ENCODE results near the gene QTRT2.

The QTRT2 gene

GRCh38 chr3:114056130-114057010 lies at the start of gene QTRT2, which contains the start of gene CCDC191:
QTRT2 (plus strand) TSS chr3:114056737; CDS start chr3:114065258, 8,521 bp downstream.
CCDC191 (minus strand) TSS chr3:114056526; CDS start chr3:114056466, 60 bp downstream.
- peak; percentile 97 for DNase-seq (ENCODE audit: low read depth, low spot score)
- peak within 1 kb of the TSS; percentile 84 for H3K27ac ChIP-seq

- no peak for DNase-seq (ENCODE audit: low read depth, low spot score)
- H3K27ac ChIP-seq = no peak overlapping the region
These were observed 45.3 kb upstream of the QTRT2 start for GRCh38 chr3:114011059-114011797.

- DNase-seq (ENCODE audit: low read depth, low spot score) = no peak
- H3K27ac ChIP-seq = no peak overlapping the region
These were observed 42.3 kb upstream of the QTRT2 start for GRCh38 chr3:114014211-114014610.

GRCh38 chr3:114019486-114019885 lies 37.1 kb upstream of the QTRT2 start:
- no peak overlapping the region for H3K27ac ChIP-seq
- no peak for DNase-seq (ENCODE audit: low read depth, low spot score)

DNA sequence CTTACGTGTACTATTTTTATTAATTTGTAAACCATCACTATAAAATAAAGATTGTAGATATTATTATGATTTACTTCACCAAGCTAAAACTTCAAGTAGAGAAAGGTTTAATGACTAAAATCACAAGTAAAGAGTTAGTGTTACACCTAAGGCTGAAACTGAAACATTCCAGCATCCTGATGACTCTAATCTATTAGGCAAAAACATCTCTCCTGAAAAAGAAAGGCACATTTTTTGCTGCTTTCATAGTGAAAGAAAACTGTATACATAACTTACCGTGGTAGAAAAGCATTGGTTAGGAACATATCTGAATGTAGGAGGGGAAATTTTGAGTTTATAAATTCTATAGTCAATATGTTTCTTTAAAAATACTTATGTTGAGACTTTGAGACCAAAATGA lies 35.6 kb upstream of the QTRT2 start:
- DNase-seq (ENCODE audit: low read depth, low spot score) = no peak
- H3K27ac ChIP-seq = no peak overlapping the region

- H3K27ac ChIP-seq = no peak overlapping the region
- no peak for DNase-seq (ENCODE audit: low read depth, low spot score)
These were observed 34.3 kb upstream of the QTRT2 start for GRCh38 chr3:114022145-114022802.

DNA sequence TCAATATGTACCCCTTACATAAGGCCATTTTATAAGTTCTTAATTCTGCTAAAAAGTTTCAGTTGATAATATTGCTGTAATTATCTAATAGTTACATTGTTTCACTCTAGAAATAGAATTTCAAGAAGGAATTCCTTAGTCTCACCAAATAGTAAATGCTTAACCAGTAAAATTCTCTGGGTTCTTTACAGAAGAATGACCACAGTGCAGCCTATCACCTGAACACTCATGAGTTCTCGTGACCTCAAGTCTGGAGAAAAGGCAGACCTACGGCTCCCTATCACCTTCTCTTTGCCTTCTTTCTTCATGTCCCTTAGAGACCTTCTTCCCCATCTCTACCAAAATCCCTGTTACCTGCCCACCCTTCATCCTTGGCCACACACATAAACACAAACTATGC lies 31.1 kb upstream of the QTRT2 start:
- H3K27ac ChIP-seq = no peak overlapping the region
- no peak for DNase-seq (ENCODE audit: low read depth, low spot score)

GRCh38 chr3:114026331-114026730 lies 30.2 kb upstream of the QTRT2 start:
- no peak overlapping the region for H3K27ac ChIP-seq
- DNase-seq (ENCODE audit: low read depth, low spot score) = no peak

DNA sequence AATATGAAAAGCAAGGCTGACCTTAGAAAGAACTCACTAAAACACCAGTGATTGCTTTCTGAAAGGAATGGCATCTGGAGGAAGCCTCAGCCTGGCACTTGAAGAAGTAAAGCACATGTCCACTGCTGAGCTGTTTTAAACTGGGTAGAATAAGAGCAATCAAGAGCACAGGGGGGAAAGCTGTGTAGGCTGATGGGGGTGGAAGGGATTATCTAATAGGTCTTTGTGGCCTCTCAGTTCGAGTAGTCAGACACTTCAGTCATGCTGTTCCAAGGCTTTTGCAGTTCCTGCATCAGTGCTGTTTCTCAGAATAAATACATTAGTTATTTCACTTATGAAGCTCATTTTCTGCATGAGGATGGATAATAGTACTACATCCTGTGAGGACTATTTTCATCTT lies 22.8 kb upstream of the QTRT2 start:
- no peak for DNase-seq (ENCODE audit: low read depth, low spot score)
- no peak overlapping the region for H3K27ac ChIP-seq

- no peak for DNase-seq (ENCODE audit: low read depth, low spot score)
- H3K27ac ChIP-seq = no peak overlapping the region
These were observed 22.3 kb upstream of the QTRT2 start for GRCh38 chr3:114034211-114034610.

DNA sequence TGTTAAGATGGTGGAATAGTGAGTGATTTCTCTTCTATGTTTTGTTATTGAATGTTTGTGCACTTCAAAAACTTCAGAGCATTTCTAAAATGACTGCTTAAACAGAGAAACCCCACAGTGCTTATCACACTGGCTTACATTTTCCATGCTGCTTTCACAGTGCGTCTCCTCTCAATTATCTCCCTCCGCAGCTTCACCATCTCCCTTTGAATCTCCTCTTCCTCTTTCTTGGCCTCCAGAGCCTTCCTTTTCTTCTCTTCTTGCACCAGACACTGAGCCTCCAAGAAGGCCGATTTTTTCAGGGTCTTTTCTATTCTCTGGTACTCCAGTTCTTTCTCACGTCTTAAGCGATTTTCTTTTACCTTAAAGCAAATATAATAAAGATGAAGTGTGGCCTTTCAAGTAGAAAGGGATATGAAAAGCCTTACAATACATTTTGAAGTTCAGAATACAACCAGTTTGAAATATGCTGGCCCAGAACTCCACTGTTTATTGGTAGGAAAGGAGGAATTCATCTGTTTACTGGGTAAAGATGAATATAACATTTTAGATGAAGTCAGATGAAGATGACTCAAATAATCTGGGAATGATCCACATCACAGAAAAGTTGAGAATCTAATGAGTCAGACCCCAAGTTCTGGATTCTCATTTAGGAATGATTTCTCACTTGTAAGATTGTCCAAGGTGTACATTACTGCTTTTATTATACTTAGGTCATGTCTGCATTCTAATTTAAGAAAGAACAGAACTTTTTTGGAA lies 21.6 kb upstream of the QTRT2 start:
- DNase-seq (ENCODE audit: low read depth, low spot score) = no peak
- no peak overlapping the region for H3K27ac ChIP-seq

DNA sequence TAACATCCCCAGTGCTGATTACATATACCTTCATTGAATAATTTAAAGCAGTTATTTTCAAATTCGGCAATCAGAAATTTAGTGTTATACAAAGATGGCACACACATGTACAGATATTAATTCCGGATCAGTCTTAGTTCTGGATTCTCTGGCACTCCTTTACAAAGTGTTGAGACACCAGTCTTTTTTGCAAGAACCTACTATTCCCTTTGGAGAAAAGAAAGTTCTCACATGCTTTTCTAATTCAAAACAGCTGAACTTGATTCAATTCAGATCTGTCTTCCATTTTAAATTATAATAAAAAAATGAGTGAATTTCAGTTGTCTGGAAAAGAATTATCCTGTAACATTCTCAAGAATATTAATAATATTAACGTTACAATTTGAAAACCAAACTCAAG lies 20.6 kb upstream of the QTRT2 start:
- H3K27ac ChIP-seq = no peak overlapping the region

GRCh38 chr3:114043205-114043604 lies 13.3 kb upstream of the QTRT2 start:
- no peak for DNase-seq (ENCODE audit: low read depth, low spot score)
- H3K27ac ChIP-seq = no peak overlapping the region

More for the DNA sequence above, 20.6 kb upstream of the QTRT2 start:
- DNase-seq (ENCODE audit: low read depth, low spot score) = no peak

GRCh38 chr3:114052216-114052615 lies 4.3 kb upstream of the QTRT2 start:
- H3K27ac ChIP-seq = no peak overlapping the region
- no peak for DNase-seq (ENCODE audit: low read depth, low spot score)

DNA sequence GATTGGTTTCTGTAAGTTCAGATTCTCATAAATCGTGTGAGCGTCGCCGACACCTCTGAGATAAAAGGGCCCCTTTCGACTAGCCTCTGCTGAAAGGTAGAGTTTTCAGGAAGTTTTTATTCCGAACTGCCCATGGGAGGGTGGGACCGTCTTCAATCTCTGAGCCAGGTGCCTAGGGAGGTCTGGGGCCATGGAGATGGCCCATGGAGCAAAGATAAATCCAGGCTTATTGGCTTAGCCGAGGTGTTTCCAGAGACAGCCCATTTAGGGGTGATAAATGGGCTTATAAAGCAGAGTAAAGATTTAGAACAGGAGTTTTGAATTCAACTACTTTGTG lies 442 bp downstream of the QTRT2 start:
- no peak for DNase-seq (ENCODE audit: low read depth, low spot score)

DNA sequence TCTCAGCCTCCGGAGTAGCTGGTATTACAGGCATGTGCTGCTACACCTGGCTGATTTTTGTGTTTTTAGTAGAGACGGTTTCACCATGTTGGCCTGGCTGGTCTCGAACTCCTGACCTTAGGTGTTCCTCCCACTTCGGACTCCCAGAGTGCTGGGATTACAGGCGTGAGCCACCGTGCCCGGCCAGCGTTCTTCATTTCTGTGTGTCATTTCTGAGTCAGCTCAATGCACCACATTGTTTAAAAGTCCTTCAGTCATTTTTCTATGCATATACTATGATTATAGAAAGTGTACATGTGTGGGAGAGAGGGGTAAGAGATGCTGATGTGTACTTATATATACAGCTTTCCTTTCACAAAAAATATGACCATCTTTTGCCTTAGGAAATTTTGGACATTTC lies 2.1 kb downstream of the QTRT2 start:
- H3K27ac ChIP-seq = no peak overlapping the region

More for the DNA sequence above, 442 bp downstream of the QTRT2 start:
- H3K27ac ChIP-seq = peak overlapping the region; percentile 84

GRCh38 chr3:114060906-114061655 lies 4.5 kb downstream of the QTRT2 start:
- H3K27ac ChIP-seq = no peak overlapping the region
- DNase-seq (ENCODE audit: low read depth, low spot score) = no peak

More for the DNA sequence above, 2.1 kb downstream of the QTRT2 start:
- DNase-seq (ENCODE audit: low read depth, low spot score) = no peak

DNA sequence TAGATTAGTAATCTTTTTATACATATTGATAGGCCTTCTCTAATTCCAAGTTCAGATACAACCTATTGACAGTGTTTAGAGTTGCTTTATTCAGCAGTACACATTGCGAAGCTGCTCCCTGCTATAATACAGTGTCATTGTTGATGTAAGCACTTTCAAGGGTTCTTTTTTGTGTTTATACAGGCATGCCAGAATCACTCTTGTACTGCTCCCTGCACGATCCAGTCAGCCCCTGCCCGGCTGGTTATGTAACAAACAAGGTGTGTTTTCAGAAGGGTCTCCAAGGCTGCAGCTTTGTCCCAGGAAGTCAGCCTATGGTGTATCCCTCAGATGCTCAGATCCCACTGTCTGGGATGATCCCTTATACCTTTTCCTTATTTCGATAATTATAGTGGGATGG lies 11.3 kb downstream of the QTRT2 start:
- no peak for DNase-seq (ENCODE audit: low read depth, low spot score)
- no peak overlapping the region for H3K27ac ChIP-seq

DNA sequence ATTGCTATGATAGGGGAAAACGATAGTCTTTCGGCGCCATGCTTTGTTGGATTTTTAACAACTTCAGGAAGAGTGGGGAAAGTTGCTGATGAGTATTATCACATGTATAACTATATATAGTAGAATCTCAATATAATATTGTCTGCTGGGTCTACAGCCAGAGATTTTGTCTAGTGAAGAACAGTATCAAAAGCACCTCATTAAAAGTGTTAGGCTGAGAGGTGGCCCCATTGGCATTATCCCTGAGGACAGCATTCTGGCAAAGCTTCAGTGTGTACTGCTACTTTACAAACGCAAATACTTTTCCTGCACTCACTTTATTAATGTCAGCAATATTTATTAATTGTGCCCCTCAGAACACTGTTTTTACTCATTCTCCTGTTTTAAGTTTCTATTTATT lies 11.8 kb downstream of the QTRT2 start:
- DNase-seq (ENCODE audit: low read depth, low spot score) = no peak
- no peak overlapping the region for H3K27ac ChIP-seq

Measured in epithelial cell of prostate (primary cell).